COLO668 (cell line): ENCODE results near the gene ZBTB7C.

Source experiments
- DNase-seq: peaks from one replicate; lab custom pipeline; 2025; ENCODE audit not compliant: unreplicated experiment; lab: John Stamatoyannopoulos, UW

ZBTB7C gene

DNA sequence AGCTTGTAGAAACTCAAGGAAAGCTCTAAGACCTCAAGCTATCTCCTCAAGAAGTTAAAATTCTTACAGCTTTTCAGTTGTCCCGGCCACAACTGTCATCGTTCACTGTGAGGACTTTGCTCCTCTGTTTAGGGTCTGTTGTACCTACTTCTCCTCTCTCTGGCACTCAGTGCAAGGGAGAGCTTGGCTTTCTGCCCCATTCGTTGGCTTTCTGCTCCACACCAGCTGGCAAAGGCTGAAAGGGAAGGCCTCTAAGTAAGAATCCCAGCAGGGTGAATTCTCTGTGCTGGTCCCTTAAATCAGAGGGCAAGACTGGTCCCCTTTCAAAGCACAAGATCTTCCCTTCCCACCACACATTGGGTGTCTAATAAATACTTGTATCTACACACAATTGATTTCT, 17.3 kb downstream of the ZBTB7C start:
- DNase-seq = no peak

DNA sequence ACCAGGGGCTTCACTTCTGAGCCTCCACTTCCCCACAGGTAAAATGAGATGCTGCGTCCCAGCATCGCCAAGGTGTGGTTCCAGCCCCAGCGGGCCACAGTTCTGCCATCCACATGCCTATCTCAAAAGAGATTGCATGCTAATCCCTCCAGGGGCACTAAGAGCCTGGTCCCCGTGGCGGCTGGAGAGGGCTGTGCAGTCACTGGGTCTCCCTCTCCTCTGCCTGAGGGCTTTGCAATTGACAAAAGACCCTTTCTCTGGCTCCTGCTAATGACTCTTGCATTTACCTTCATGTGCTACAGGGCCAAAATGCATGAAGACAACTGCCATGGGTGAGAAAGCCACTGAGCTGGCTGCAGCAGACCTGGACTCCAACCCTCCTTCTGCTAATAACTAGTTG, 18.5 kb downstream of the ZBTB7C start:
- no peak for DNase-seq

- no peak for DNase-seq
Observed at GRCh38 chr18:48388478-48388877, 20.7 kb downstream of the ZBTB7C start.

- no peak for DNase-seq
Observed at GRCh38 chr18:48387300-48387699, 21.9 kb downstream of the ZBTB7C start.

- no peak for DNase-seq
Observed at GRCh38 chr18:48385596-48385995, 23.6 kb downstream of the ZBTB7C start.

- no peak for DNase-seq
Observed at GRCh38 chr18:48376934-48377333, 32.2 kb downstream of the ZBTB7C start.

- DNase-seq = no peak
Observed at GRCh38 chr18:48376406-48376805, 32.8 kb downstream of the ZBTB7C start.

- DNase-seq = no peak
Observed at GRCh38 chr18:48375150-48375800, 33.9 kb downstream of the ZBTB7C start.

DNA sequence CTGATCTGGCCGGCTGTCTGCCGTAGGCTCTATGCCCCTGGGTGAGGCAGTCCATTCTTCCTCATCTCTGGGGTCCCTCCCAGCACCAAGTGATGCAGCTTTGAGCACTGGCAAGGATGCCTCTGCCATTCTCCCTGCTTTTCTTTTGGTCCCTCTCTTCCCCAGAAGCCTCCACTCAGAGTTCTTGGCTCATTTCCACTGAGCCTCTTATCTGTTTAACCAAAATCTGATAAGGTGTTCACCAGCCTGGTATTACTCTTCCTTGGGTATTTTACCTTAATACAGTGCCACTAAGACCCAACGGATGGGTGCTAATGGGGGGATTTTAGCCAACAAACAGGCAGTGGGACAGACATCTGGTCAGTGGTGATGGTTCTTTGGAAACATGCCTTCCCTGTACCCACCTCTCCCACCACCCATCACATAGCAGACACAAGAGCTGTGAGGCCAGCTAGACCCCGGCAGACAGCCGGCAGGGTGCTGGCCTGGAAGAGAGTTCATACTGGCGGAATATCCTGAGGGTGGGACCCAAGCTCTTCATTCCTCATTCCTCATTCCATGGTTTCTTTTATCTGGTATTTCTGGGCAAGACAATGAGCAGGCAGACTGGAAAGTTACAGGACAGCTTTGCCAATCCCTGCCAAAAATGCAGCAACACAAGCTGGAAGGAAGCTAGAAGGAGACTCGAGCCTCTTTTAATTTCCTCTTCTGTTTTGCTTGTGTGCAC, 34.6 kb downstream of the ZBTB7C start:
- no peak for DNase-seq

GRCh38 chr18:48371854-48372602, 37.2 kb downstream of the ZBTB7C start:
- no peak for DNase-seq

DNA sequence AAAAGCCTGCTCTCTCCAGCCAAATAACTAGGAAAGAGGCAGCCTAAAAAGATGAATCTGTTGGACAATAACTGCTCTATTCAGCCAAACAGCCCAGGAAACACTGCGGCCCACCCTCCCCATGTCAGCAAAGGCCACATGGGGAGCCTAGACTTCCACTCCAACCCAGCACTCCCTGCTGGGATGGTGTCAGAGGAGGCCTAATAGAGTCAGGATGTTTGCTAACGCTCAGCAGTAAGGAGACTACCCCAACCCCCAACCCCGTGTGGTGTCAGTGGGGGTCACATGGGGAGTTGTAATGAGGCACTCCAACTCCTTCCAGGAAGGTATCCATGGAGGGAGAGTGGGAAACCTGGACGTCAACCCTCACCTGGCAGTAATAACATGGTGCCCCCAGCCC, 41.6 kb downstream of the ZBTB7C start:
- no peak for DNase-seq

DNA sequence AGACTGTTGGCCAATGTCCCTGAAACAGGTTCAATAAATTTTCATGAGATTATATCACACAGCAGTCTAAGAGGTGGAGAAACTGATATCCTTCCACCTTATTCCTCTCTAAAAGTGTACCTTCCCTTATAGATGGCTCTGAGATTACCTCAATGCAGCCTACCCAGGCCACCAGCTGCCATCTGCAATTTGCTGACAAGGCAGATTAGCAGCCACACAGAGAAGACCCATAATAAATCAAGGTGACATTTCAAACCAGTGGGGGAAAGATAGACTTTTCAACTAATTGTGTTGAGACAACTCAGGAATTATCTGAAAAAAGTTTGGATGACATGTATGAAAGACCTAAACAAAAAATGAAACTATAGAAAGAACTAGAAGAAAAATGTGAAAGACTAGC, 43.2 kb downstream of the ZBTB7C start:
- DNase-seq = no peak

- DNase-seq = no peak
Observed at GRCh38 chr18:48364146-48364545, 45.0 kb downstream of the ZBTB7C start.

DNA sequence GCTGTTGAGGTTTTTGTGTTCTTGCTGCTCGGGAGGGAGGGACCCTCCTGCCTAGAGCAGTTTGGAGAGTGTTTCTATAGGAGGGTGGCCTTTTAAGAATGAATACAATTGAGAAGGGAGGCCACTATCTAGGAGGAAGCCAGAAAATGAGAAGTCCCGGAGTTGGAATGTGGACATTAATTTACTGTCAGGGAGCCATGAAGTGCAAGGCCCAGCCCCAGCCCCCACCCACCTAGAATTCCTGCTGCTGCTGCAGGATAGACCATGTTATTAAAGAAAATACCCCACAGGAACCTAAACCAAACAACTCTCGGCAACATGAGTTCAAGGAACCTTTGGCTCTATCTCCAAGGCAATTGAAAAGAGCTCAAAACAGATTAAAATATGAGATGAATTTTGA, 46.0 kb downstream of the ZBTB7C start:
- no peak for DNase-seq

- DNase-seq = no peak
Observed at GRCh38 chr18:48361801-48362200, 47.4 kb downstream of the ZBTB7C start.

DNA sequence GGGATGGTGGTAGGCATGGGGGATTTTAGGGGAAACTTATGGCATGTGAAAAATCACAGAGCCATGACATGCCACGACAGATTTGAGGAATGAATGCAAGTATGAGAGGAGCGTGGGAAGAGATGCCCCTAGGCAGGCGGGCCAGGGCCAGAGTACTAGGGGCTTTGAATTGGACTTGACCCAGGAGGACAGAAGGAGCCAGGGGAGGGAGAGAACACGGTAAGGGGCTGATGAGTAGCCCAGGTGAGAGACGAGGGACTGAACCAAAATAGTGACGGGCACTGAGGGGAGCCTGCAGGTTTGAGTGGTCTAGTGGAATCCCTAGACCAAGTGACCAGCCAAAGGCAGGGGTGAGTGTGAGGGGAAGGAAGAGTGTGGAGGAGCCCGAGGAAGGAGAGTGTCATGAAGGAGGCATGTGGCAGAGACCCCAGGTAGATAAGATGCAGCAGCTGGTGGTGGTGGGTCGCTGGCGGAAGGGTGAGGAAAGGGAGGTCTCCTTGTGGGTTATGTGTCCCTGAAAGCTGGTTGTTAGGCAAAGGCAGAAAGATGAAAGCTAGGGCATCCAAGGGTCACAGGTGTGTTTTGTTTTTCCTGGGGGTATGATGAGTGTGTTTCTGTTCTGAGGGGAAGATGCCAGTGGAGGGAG, 48.7 kb downstream of the ZBTB7C start:
- DNase-seq = no peak

GRCh38 chr18:48359626-48360025, 49.6 kb downstream of the ZBTB7C start:
- DNase-seq = no peak

DNA sequence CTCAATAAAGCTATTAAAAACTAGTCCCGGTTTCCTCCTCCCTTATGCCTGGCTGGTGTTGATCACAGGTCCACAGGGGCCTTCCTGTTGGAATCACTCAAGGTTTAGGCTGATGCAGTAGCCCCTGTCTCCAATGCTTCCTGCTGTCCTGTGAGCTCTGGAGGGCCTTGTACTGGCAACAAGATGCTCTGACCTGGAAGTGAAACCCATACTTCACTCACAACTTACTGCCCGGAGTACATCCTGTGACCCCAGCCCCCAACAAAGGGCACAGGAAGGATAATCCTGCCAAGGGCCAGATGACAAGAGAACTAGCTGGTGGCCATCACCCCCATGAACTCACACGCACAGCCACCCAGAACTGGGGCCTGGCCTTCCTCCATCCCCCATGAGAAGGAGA, 50.3 kb downstream of the ZBTB7C start:
- no peak for DNase-seq

GRCh38 chr18:48356909-48357631, 52.1 kb downstream of the ZBTB7C start:
- peak; percentile 87 for DNase-seq

- no peak for DNase-seq
Observed at GRCh38 chr18:48356151-48356745, 52.9 kb downstream of the ZBTB7C start.
